Lower leg skin (tissue), 3 donors: ENCODE measurements around the gene PCNX4.

Experiments used
- CTCF ChIP-seq, 3 donors: fragments of 450-650 bp; IDR thresholded peaks; one replicate each; pipeline ENCODE4 v1.5.1; 2016; ENCODE audit warnings: antibody characterized with exemption in 3 of 3, mild to moderate bottlenecking in 3 of 3, moderate library complexity in 2 of 3
- POLR2A ChIP-seq, 2 donors: fragments of 450-650 bp; IDR thresholded peaks; one replicate each; pipeline ENCODE4 v1.6.1; 2016 to 2017; ENCODE audit warnings: antibody characterized with exemption in 2 of 2, mild to moderate bottlenecking in 1 of 2, moderate library complexity in 1 of 2

- TF ChIP-seq CTCF (IDR thresholded peaks at IDR 0.05) = no peak
- TF ChIP-seq POLR2A (IDR thresholded peaks at IDR 0.05) = no peak
Measured at GRCh38 chr14:60210703-60211102, 119.0 kb downstream of the PCNX4 start.
